NCI-H510A treated with DMSO at 0.1 percent for 48 hours (cell line): ENCODE results near the gene C1orf21.

Experiments
- DNase-seq: peaks from one replicate; lab custom pipeline; 2025; lab: John Stamatoyannopoulos, UW

Gene C1orf21

DNA sequence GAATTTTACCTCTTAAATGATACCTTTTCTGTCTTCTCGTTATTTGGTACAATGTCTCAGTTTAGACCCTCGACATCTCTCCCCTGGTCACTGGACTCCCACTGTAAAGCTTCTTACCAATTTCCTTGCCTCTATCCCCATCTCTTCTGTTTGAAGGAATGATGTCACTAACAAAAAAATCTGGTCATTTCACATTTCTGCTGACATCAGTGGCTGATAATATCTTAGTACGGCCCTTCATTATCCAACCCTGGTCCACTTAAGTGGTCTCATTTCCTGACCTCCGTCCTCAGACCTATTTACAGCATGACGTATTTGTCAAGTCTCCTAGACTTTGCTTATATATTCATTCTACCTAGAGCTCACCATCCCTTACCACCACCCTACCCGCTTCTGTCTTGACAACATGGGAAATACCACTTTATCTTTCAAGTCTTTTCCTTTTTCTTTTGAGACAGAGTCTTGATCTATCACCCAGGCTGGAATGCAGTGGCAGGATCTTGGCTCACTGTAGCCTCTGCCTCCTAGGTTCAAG lies 60.9 kb downstream of the C1orf21 start:
- DNase-seq: no peak

DNA sequence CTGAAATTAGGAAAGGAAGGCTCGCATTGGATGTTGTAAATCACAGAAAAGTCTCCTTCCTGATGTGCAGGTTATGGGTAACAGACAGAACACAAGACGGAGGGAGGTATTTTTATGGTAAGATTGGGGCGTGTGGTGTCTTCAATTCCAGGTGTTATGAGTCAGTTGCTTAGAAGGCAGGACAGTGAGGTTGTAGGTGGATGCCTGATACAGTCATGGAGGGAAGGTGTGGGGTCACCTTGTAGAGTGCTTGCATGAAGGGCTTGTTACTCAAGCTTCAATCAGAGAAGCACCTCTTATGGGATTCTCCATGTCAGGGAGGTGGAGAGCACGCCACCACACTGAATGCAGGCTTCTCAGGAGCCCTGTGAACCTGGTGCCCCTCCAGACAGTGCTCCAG lies 63.1 kb downstream of the C1orf21 start:
- DNase-seq: no peak

DNA sequence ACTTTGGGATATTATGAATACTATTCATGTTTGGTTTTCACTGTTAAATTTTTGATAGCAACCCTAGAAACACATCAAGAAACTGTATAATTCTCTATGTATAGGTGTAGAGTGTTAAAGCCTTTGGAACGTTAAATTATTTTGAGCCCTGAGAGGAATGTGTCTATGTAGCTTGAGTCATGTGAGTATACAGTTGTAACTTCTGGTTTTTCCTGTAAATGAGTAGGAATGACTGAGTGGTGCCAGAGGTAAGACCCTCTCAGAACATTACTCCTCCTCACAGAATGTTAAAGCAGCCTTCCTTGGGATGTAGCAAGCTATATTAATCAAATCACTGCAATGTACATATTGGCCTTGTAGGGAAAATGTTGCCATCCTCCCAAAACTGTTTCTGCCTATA lies 69.0 kb downstream of the C1orf21 start:
- DNase-seq: no peak

DNA sequence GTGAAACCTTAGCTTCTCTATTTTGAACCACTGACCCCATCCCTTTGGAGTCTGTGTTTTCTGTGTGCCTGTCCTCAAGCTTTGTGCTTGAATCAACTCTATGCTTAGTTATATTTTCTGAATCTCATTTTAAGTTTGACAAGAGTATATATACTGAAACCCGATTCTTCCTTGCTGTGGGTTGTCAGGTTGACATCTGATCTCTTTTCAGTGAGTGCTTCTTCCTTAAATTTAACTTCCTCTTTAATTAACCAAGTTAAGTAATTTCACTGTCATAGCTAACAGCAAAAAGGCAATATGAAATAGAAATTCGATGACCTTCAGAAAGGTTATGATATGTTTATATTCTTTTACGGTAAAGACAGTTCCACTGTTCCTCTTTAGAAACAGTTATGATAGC lies 69.4 kb downstream of the C1orf21 start:
- no peak for DNase-seq

DNA sequence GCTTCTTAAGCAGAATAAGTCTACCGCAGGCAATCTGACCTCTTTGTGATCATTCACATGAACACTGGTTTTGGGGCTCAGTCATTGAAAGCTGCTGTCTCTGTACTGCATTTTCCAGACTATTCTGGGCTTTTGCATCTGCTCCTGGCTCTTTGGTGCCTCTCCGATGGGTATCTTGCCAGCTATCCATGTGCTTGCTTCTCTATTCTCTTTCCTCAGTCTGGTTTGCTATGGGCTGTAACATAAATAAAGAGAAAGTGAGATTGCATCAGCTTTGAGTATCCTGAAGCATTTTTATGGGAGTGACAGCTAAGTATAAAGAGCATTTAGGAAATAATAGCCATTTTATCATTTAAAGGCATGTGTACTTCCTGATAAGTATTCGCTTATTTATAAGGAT lies 70.7 kb downstream of the C1orf21 start:
- no peak for DNase-seq

DNA sequence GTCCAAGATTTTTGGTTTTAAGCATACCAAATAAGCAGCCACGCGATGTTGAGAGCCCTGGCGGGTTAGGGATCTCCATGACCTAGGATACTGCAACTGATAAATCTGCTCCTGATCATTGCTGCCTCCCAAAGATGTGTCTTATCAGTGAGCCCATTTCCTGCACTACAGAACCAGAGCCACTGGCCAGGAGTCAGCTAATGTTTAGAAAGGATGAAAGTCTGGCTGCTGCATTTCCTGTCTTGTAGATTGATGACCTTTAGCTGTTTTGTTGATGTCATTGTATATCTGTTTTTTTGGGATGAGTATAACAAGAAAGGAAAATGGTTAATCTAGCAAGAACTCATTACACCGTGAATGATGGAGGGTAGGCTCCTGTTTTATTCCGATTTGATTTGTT lies 74.5 kb downstream of the C1orf21 start:
- no peak for DNase-seq

DNA sequence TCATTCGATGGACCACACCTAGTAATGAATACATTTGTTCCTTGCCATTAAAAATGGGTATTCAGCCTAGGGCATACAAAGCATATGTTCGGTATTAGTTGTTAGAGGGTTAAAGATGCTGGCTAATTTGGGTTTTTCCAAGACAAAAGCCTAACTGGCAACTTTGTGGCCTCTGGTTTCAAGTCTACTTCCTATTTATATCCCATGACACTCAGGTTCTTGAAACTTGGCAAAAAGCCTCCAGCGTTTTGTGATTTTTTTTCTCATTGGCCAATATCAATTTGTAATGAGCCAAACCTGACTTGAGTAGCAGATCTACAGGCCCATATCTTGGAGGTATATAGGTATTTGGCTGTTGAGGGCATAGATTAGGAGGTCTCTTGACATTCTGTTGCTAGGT lies 75.3 kb downstream of the C1orf21 start:
- DNase-seq: no peak

DNA sequence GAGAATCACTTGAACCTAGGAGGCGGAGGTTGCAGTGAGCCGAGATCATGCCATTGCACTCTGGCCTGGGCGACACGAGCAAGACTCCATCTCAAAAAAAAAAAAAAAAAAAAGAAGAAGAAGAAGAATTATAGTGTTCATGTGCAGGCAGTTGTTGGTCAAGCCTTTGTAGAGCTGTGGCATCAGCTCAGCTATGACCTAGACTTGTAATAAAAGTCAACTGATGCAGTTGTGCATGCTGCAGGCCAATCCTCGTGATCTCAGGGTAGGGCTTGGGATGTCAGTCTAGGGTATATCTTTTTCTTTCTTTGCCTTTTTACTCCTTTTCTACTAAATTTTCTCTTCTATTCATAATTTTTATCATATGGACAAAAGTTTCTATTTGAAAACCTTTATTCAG lies 76.2 kb downstream of the C1orf21 start:
- DNase-seq: no peak

DNA sequence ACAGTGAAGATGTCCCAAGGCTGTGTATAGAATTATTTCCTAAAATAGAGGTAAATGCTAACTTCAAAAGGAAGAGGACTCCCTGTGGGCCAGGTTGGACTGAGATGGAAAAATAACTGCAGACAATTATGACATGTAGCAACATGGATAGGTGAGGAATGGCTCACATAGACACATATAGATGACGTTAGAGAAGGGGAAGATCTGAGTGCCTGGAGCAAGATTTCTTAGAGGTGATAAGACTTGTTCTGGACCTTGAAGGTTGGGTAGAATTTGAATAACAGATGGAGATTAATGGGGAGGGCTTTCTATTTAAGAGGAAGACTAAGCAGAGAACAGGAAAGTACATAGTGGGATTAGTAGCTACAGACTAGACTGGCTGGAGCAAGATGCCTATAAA lies 76.9 kb downstream of the C1orf21 start:
- no peak for DNase-seq

DNA sequence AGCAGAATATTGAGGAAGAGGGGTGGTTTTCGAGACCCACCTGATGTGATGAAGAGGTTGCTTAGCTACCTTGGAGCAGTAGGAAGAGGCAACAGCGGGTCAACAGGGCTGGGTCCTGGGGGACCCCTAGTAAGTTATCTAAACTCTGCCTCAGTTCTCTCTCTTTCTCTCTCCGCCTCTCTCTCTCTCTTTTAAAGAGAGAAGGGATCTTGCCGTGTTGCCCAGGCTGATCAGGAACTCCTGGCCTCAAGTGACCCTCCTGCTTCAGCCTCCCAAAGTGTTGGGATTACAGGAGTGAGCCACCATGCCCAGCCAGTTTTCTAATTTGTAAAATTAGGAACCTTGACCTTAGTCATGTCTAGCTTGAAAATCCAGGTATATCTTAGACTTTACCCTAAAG lies 77.9 kb downstream of the C1orf21 start:
- DNase-seq: no peak

DNA sequence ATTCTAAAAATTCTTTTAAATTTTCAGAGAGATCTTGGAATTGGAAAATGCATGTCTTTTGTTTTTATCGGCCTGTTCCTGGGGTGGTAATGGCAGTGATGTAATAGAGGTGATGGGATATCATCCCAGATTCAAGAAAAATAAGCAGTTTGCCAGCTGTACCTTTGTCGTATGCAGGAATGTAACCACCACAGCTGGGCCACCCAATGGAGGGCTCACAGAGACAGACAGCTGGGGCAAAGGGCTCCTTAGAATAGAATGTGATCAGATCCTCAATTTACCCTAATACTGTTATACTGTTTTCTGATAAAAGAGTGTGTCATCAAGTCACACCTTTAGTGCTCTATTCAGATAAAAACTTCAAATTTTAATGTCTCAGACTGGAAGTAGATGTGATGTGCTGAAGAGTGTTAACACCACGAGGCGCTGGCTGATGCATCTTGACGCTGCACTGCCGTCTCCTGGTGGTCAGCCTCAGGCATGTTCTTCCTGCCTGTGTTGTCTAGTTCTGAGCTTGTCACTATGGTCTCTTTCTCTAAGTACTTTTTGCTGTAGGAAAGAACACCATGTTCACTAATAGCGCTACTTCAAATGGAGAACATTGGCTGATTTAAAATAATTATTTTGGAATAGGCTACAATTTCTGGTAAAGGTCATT lies 78.8 kb downstream of the C1orf21 start:
- no peak for DNase-seq

DNA sequence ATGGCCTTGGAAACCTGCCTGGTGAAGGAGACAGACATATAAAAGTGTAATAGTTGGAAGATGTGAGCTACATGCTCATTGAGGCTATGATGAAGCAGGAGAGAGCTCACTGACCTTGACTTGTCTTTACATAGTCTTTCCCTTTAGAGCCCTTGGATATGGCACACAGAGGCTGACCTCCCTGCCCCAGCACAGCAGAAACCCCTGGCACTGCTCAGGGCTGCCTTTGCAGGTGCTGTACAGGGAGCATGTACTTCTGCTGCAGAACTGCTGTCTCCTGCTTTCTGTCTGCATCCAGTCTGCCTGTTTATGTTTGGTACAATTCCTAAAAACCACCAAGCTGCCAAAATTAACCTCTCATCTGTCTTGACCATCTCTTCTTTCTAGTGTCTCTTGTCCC lies 80.5 kb downstream of the C1orf21 start:
- DNase-seq: no peak

DNA sequence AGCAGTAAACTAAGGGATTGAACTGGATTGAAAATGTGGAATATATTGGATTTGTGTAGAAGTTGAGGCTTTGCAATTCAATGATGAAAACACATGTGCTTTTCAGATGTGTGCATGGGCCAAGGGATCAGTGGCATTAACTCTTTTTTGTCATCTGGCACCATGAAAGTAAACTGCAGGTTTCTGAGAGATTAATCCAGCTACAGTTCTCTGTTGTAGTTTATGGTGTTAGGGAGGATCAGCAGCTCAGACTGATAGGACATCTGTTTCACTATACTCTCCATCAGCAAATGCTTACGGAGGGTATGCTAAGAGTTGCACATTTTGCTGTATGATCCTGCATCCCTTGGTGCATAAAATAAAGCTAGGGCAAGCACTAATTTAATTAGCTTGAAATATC lies 82.6 kb downstream of the C1orf21 start:
- no peak for DNase-seq

DNA sequence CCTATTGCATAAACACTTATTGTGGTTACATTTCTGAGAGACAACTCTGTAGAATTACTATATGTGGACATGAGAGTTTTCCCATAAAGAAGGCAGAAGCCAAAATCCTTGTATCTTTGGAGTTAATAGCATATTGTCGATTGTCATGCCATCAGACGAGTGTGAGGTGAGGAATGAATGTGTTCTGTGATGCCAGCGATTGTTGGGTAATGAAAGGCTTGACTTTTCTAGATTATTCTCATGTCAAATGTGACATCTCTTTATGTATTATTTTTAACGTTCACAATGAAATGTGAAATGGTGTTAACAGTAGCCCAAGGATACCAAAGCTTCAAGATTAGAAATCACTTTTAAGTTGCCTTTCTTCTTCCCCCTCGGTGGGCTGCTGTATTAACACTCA lies 84.9 kb downstream of the C1orf21 start:
- DNase-seq: no peak

DNA sequence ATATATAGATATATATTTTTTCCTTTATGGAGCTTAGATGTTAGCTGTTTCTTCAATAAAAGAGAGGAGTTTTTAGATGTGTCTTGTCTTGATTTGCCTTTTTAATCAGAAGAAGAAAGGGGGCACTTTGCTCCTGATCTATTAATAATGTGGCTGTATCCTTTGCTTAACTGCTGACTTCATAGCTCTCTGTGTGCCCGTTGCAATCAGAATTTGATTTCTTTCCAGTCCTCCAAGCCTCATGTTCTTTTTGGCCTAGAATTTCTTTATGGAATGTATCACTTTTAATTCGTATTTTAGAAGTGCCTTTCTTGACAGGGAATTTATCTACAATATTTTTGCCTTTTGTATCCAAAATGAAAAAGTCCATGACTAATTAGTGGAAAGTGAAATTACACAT lies 85.3 kb downstream of the C1orf21 start:
- DNase-seq: no peak

DNA sequence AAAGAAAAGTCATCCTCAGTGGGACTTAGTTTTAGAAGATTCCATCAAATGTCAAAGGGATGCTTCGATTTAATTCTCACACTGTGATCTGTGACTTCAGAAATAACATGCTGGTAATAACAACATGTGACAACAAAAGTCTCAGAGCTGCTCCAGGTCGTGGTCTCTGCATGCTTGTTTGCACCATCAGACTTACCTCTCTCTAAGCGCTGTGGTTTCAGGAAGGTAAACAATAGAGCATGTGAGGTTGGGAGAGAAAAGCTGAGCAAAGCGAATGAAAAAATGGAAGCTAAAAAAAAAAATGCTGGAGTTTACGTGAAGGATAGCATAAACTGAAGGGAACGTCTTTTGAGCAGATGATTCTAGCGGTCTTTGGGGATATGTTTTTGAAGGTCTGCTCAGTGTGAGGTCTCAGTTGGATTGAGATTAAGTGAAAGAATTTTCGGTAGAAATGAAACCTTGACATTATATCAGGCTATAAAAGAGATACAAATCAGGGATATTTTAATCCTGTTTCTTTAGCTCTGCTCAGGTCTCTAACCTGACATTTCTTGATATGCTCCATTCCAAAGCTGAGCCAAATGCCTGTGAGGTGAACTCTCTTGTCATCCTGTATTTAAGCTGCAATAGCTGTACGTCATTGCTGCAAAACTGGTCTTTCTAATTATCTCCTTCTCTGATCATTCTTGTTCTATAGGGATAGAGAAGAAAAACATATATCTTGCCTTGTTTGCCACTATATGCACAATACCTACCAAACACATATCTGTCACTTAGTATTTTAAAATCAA lies 86.5 kb downstream of the C1orf21 start:
- no peak for DNase-seq

DNA sequence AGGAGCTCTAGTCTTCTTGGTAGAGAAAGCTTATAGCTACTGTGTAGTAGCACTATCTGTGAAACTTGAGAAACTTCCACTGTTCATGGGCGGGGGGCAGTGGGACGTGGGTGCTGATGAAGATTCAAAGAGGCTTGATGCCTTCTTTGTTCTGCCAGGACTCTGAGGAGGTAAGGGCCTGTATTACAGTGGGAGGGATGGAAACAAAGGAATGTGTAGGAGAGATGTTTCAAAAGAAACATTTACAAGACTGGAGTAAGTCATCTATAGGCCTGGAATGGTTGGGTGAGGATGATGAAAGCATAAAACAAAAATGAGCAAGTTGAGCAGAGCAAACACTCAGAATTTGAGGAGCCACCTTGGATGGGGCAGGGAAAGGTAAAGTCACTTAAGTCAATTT lies 89.4 kb downstream of the C1orf21 start:
- DNase-seq: no peak

DNA sequence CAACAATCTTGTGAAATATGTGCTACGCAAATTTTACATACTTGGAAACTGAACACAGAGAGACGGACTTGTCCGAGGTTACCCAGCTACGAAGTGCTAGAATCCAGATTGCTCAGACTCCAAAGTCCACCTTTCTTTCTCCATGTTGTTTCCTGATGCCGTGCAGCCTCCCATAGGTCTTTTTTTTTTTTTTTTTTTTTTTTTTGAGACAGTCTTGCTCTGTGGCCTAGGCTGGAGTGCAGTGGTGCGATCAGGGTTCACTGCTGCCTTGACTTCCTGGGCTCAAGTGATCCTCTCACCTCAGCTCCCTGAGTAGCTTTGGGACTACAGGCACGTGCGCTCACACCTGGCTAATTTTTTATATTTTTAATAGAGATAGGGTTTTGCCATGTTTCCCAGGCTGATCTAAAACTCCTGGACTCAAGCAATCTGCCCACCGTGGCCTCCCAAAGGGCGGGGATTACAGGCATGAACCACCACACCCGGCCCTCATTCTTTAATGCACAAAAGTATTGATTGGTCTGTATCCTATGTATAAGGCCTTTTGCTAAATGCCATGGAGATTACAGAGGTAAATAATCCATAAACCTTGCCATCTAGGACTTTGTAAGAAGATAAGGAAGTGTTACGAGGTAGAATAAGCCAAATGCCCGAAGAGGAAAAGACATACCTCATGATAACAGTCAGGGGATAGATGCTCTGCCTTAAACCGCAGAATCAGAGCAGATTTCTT lies 92.8 kb downstream of the C1orf21 start:
- DNase-seq: no peak

DNA sequence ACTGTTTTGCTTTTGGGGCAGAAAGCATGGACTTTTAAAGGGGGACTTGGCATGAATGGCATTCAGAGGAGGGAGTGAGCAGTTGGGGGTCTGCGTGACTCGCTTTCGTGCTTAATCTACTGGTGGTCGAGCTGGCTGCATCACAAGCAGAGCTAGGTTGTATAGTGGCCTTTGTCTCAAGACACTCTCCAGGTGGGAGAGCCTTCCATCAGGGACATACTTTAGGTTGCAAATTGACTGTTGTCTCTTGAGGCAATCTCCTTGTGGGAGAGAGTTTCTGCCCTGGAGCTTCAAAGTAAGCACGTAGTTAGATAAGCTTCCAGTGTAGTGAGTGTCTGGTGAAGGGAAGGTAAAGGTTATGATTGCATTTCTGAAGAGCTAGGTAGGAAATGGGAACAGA lies 93.9 kb downstream of the C1orf21 start:
- no peak for DNase-seq

DNA sequence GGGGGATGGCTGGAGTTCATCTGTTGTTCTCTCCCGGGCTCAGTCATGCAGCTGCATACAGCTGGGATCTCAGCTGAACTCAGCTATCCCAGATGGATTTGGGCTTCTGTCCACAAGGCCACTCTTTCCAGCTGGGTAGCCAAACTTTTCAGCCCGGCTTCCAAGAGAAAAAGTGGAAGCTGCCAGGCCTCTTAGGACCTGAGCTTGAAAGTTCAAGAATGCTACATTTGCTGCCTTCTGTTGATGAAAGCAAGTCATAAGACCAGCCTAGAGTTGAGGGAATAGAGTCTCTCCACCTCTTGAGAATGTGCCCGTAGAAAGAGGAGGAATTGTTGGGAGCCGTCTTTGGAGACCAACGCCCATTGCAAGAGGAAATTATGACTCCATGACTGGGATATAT lies 95.3 kb downstream of the C1orf21 start:
- no peak for DNase-seq

DNA sequence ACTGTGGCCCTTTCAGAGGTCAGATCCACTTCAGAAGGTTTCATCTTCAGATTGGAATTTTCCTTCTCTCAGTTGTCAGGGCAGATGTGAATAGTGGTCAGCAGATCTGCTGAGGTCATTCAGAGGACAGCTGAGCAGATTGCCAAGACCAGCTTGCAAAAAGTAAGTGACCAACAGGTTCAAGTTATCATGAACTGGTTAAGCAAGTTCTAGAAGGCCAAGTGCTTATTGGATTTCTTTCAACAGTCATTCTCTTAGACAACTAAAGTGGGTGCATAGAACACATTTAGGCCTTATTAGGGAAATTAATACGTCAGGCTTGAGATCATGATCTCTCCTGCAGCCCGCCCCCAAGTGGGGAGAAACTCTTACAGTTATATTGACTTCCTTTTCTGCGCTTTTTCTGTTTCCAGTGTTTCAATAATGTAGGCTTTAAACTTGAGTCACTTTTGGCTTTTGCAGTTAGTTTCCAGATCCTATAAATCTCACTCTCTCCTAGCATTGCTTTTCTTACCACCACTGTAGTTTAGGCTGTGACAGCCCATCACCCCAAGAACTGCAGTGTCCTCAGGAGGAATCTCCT lies 96.4 kb downstream of the C1orf21 start:
- peak; percentile 15 for DNase-seq
